NT2/D1 (cell line): ENCODE data around the gene CCDC194.

Experiments used
- DNase-seq: peaks from one replicate; pipeline ENCODE4 v3.0.0-alpha.2; 2011; ENCODE audit warnings: low read depth, low spot score
- H3K27me3 ChIP-seq: 2 replicates; pipeline ENCODE4 v1.6.0; 2011; ENCODE audit warnings: mild to moderate bottlenecking; ENCODE audit not compliant: insufficient read length, insufficient read depth
- H3K36me3 ChIP-seq: 2 replicates; pipeline ENCODE4 v1.6.1; 2011; ENCODE audit warnings: mild to moderate bottlenecking, low read length, mixed read lengths; ENCODE audit not compliant: insufficient read depth, insufficient read length
- H3K4me1 ChIP-seq: 2 replicates; pipeline ENCODE4 v1.5.1; 2011; ENCODE audit not compliant: insufficient read depth, insufficient read length
- H3K4me3 ChIP-seq: 2 replicates; pipeline ENCODE4 v1.5.1; 2011; ENCODE audit warnings: low read depth; ENCODE audit not compliant: insufficient read length
- H3K9ac ChIP-seq: 2 replicates; pipeline ENCODE4 v1.6.0; 2011; ENCODE audit warnings: low read depth; ENCODE audit not compliant: insufficient read length
- H3K9me3 ChIP-seq: 2 replicates; pipeline ENCODE4 v1.5.1; 2011; ENCODE audit warnings: mild to moderate bottlenecking, low read length; ENCODE audit not compliant: insufficient read depth
- SUZ12 ChIP-seq: IDR thresholded peaks from 2 replicates; pipeline ENCODE4 v1.6.1; 2011; ENCODE audit not compliant: insufficient read length, insufficient read depth; ENCODE audit errors: extremely low read depth
- YY1 ChIP-seq: IDR thresholded peaks from 2 replicates; pipeline ENCODE4 v1.6.1; 2011; ENCODE audit not compliant: insufficient read length, insufficient read depth
- ZNF274 ChIP-seq: IDR thresholded peaks from 2 replicates; pipeline ENCODE4 v1.6.1; 2011; ENCODE audit warnings: mild to moderate bottlenecking, low read depth, low read length

The CCDC194 gene

GRCh38 chr19:17347877-17348276, 46.1 kb downstream of the CCDC194 start:
- peaks cover 3% of the 10 kb centered on the region for H3K4me1 ChIP-seq
- no peaks in the 10 kb centered on the region for H3K9me3 ChIP-seq
- no peak overlapping the region for H3K4me3 ChIP-seq

GRCh38 chr19:17347361-17347760, 46.6 kb downstream of the CCDC194 start:
- no peak overlapping the region for H3K9ac ChIP-seq
- no peaks in the 10 kb centered on the region for H3K9me3 ChIP-seq
- TF ChIP-seq YY1 (no peak), SUZ12 (no peak), ZNF274 (no peak)
- peaks cover 3% of the 10 kb centered on the region for H3K4me1 ChIP-seq
- peaks cover 13% of the 10 kb centered on the region for H3K36me3 ChIP-seq
- no peak for DNase-seq
- H3K27me3 ChIP-seq: no peaks in the 10 kb centered on the region
- no peak overlapping the region for H3K4me3 ChIP-seq

More at GRCh38 chr19:17347877-17348276, 46.1 kb downstream of the CCDC194 start:
- TF ChIP-seq YY1 (no peak), SUZ12 (no peak), ZNF274 (no peak)
- H3K27me3 ChIP-seq: no peaks in the 10 kb centered on the region
- H3K9ac ChIP-seq: no peak overlapping the region
- DNase-seq: no peak
- peaks cover 9% of the 10 kb centered on the region for H3K36me3 ChIP-seq

- DNase-seq: no peak
- no peak for TF ChIP-seq YY1
- no peak for TF ChIP-seq SUZ12
- Histone ChIP-seq H3K36me3 (peaks cover 22% of the 10 kb centered on the region), H3K4me1 (peaks cover 8% of the 10 kb centered on the region), H3K27me3 (no peaks in the 10 kb centered on the region), H3K9ac (no peak overlapping the region), H3K9me3 (no peaks in the 10 kb centered on the region), H3K4me3 (no peak overlapping the region)
Measured at GRCh38 chr19:17346109-17346671, 47.8 kb downstream of the CCDC194 start.

DNA sequence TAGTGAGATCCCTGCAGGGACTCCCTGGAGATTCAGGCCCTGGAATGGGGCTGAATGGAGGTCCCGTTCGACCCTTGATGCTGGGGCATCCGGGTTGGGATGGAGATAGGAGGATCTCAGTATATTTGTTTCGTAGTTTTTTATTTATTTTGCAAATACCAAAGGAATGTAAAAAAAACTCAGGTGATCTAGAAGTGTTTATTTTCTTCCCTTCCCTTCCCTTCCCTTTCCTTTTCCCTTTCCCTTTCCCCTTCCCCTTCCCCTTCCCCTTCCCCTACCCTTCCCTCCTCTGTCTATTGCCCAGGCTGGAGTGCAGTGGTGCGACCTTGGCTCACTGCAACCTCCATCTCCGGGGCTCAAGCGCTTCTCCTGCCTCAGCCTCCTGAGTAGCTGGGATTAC, 52.2 kb downstream of the CCDC194 start:
- Histone ChIP-seq H3K9ac (no peak overlapping the region), H3K27me3 (no peaks in the 10 kb centered on the region), H3K36me3 (peaks cover 40% of the 10 kb centered on the region), H3K9me3 (no peaks in the 10 kb centered on the region), H3K4me3 (no peak overlapping the region), H3K4me1 (peaks cover 19% of the 10 kb centered on the region)
- TF ChIP-seq SUZ12 (no peak), YY1 (no peak), ZNF274 (no peak)
- no peak for DNase-seq

DNA sequence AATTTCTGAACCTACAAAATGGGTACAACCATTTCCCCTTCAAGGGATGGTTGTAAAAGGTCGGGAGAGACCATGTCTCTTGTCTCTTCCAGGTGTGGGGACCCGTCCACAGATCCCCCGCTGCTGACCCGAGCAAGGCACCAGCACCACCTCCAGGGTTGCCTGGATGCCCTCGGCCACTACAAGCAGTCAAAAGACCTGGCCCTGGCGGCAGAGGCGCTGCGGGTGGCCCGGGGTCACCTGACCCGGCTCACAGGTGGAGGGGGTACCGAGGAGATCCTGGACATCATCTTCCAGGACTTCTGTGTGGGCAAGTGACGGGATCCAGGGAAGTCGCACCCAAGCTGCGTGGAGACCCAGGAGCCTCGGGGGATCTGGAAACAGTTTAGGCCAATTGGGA, 52.6 kb downstream of the CCDC194 start:
- no peak overlapping the region for H3K4me3 ChIP-seq
- TF ChIP-seq YY1: no peak
- TF ChIP-seq SUZ12: no peak
- no peak for TF ChIP-seq ZNF274
- H3K4me1 ChIP-seq: peaks cover 19% of the 10 kb centered on the region

DNA sequence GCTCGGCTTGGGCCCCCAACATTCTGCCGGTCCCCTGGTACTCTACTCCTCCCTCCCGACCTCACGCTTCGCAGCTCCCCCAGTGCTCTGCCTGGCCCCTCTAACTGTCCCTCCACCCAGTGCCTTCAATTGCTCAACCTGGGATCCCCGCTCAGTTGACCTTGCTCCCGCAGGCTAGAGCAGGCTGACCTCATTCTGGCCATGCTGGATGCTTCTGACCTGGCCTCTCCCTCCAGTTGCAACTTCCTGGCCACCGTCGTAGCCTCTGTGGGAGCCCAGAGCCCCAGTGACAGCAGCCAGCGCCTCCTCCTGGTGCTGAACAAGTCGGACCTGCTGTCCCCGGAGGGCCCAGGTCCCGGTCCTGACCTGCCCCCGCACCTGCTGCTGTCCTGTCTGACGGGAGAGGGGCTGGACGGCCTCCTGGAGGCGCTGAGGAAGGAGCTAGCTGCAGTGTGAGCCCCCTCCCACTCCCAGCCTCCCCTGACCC, 53.1 kb downstream of the CCDC194 start:
- no peak overlapping the region for H3K4me3 ChIP-seq

More for the DNA sequence above, 52.6 kb downstream of the CCDC194 start:
- Histone ChIP-seq H3K9ac (no peak overlapping the region), H3K27me3 (no peaks in the 10 kb centered on the region), H3K9me3 (no peaks in the 10 kb centered on the region), H3K36me3 (peaks cover 40% of the 10 kb centered on the region)
- DNase-seq: no peak

More for the DNA sequence above, 53.1 kb downstream of the CCDC194 start:
- Histone ChIP-seq H3K4me1 (peaks cover 19% of the 10 kb centered on the region), H3K36me3 (peaks cover 40% of the 10 kb centered on the region), H3K27me3 (no peaks in the 10 kb centered on the region), H3K9me3 (no peaks in the 10 kb centered on the region), H3K9ac (peak overlapping the region; percentile 65)
- no peak for DNase-seq
- no peak for TF ChIP-seq YY1
- TF ChIP-seq SUZ12: no peak
- no peak for TF ChIP-seq ZNF274
